GM18873 (cell line): Measurements from ENCODE around the gene ZMAT2.
"Not testable (repeated sequence)": the region's sequence is repeated elsewhere in the genome, so short reads cannot be mapped to it uniquely, and the experiment has no call there.

ENCODE experiments used
- ATAC-seq: cut with Tn5 transposase; IDR thresholded peaks from one replicate; pipeline ENCODE4 v1.9.1; 2021; ENCODE audit warnings: mild to moderate bottlenecking, moderate library complexity, moderate number of reproducible peaks; ENCODE audit not compliant: unreplicated experiment, low FRiP score

ZMAT2 gene, protein sequence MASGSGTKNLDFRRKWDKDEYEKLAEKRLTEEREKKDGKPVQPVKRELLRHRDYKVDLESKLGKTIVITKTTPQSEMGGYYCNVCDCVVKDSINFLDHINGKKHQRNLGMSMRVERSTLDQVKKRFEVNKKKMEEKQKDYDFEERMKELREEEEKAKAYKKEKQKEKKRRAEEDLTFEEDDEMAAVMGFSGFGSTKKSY

DNA sequence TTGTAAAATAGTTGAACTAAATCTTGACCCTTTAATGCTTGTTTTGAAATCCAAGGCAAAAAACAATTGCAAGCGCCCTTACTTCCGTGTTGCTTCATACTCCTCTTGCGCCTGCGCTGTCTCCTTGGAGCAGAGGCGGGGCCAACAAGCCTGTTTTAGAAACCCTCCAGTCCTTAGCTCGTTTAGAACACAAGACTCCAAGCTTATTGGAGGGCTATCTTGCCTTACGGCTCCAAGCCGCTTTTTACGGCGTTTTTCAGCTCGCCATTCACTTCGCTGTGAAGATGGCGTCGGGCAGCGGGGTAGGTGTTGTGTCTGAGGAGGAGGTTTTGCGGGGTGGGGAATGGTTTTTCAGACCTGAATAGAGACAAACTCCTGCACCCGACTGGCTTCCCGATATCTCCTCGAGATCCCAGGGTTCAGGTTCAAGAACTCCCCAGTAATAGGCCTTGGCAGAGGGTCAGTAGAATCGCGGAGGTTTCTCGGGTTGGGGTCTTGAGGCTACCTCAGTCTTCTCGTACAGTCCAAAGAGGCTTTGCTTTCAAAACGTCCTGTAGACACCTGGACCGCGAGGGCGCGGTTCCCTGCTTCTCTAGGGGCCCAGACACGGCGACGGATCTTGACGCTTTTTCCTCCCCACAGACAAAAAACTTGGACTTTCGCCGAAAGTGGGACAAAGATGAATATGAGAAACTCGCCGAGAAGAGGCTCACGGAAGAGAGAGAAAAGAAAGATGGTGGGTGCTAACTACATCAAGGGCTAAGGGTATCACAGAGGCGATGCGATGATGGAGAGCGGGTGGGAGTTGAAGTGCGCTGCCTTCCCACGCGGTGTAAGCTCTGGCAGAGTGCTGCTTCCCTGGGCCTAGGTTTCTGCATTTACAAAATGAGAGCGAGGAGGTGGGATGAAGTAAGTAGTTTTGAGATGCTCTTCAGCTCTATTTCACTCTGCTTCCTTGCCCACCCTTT lies at the start of gene ZMAT2:
Gene ZMAT2, plus strand, starts transcription at position 271 of the 968 bp plus-strand sequence. Its CDS starts 14 bp downstream, at position 285.
- ATAC-seq = peak; percentile 92

DNA sequence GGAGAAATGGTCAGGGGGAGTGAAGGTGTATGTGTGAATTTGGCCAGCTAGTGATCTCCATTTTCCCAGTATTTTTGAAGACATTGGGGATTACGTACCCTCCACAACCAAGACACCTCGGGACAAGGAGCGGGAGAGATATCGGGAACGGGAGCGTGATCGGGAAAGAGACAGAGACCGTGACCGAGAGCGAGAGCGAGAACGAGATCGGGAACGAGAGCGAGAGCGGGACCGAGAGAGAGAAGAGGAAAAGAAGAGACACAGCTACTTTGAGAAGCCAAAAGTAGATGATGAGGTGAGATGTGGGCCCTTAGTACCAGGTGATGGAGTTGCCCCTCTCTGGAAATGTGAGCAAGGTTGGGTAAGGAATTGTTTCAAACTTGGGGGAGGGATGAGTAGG lies 41.4 kb upstream of the ZMAT2 start:
- ATAC-seq = no peak

DNA sequence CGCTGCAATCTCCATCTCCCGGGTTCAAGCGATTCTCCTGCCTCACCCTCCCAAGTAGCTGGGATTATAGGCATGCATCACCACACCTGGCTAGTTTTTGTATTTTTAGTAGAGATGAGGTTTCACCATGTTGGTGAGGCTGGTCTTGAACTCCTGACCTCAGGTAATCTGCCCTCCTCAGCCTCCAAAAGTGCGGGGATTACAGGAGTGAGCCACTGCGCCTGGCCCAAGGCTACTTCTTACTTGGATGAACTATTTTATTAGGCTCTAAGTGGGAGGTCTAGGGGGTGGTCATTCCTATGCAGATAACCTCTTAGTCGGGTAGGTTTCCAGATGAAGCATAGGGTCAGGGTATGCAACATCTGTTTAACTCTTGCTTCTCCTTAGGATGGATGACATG lies 39.9 kb upstream of the ZMAT2 start:
- not testable (repeated sequence) for ATAC-seq

DNA sequence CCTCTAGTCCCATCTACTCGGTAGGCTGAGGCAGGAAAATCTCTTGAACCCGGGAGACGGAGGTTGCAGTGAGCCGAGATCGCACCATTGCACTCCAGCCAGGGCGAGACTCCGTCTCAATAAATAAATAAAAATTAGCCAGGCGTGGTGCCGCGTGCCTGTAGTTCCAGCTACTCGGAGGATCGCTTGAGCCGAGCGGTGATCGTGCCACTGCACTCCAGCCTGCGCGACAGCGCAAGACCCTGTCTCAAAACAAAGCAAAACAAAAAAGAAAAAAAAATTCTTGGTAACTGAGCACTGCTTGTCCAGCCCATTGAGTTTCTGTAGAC lies 36.3 kb upstream of the ZMAT2 start:
- ATAC-seq = no peak

DNA sequence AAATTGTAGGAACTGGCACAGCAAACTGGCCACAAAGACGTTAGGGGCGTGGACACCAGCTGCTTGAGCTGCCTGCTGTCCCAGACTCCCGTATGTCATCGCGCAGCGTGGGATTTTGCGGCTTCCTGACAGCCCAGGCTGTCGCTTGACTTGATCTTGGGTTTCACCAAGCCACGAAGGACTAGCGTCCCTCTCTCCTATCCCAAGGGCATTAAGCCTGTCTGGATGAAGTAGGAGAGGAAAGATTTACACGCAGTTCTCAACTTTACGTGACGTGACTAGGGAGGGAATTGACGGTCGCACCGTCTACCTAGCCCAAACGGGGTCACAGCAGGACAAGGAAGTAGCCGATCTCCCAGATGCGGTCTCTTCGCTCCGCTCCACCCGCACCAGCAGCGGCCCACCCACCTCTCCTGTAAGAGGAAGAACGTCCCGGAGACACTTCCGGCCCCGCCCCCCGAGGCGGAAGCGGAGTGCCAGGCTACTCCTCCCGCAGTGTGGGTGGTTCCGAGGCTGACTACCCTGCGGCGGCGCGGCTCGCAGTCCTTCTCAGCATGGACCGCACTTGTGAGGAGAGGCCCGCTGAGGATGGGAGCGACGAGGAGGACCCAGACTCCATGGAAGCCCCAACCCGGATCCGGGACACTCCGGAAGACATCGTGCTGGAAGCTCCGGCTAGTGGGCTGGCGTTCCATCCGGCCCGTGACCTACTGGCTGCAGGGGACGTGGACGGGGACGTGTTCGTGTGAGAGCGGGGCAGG lies 35.7 kb upstream of the ZMAT2 start, which contains the start of gene WDR55:
Gene WDR55, plus strand, starts transcription at position 546 of the 761 bp plus-strand sequence. Its CDS starts 9 bp downstream, at position 555.
- ATAC-seq = peak; percentile 92

DNA sequence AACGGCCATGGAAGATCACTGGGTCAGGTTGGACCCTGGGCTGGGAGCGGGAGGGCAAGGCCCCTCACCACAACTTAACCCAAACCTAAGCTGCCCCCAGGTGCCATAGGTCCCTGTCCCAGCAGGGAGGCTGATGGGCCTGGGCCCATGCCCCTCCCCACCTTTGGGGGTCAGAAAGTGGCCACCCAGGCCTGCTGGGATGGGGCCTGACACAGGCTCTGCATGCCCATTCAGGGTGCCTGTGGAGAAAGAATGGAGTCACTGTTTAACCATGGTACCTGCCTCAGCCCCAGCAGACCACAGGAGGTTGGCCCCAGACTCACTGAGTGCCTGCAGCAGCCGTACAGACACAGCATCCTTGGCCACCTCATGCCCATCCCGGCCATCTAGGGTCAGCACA lies 29.2 kb upstream of the ZMAT2 start:
- ATAC-seq = not testable (repeated sequence)

DNA sequence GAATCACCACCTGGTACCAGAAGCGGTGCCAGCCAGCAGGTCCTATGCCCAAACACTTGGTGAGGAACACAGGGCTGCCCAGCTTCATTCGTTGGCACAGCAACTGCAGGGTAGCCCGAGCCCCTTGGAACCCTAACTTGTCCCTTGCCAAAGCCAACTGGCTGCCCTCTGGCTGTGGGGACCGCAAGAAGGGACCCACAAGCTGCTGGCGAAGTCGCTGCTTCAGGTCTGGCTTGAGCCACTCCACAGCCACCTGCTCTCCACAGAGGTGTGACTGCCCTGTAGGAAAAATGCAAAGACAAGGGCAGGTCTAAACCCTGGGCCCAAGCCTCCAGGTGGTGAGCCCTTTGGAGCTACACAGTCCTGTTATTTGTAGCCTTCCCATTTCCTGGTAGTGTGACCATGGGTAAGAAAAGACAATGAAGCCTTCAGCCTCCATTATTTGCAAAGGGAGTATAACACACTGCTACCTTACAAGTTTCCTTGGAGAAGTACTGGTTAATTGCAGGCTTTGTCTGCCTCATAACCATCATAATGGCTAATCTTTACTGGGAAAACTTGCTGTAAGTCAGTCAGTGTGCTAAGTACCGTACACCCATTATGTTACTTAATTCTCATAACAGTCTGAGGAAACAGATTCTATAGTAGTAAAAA lies 28.6 kb upstream of the ZMAT2 start:
- no peak for ATAC-seq

DNA sequence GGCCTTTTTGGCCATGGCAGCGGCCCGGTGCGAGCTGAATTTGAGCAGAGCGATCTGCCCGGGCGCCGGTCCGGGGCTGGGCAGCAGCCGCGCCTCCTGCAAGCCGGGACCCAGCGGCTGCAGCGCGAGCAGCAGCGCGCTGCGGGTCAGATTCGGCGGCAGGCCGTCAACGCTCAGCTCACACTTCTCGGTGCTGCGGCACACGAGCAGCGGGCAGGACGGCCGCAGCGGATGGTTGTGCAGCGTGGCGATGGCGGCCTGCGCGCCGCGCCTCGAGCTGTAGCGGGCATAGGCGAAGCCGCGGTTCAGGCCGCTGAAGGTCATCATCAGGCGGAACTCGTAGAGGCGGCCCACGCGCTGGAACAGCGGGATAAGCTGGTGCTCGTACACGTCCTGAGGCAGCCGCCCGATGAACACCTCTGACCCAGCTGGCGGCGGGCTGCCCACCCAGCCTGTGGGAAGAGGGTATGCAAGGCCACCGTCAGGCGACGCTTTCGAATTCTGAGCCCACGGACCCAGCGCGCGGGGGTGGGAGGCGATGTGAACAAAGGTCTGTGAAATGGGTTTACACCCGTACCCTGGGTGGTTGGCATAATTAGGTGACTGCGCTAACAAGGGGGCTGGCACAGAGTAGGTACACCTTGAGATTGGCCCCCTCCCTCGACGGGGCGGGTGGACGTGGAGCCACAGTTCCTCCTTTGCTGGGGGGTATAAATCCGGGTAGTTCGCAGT lies 27.6 kb upstream of the ZMAT2 start:
- ATAC-seq = no peak

DNA sequence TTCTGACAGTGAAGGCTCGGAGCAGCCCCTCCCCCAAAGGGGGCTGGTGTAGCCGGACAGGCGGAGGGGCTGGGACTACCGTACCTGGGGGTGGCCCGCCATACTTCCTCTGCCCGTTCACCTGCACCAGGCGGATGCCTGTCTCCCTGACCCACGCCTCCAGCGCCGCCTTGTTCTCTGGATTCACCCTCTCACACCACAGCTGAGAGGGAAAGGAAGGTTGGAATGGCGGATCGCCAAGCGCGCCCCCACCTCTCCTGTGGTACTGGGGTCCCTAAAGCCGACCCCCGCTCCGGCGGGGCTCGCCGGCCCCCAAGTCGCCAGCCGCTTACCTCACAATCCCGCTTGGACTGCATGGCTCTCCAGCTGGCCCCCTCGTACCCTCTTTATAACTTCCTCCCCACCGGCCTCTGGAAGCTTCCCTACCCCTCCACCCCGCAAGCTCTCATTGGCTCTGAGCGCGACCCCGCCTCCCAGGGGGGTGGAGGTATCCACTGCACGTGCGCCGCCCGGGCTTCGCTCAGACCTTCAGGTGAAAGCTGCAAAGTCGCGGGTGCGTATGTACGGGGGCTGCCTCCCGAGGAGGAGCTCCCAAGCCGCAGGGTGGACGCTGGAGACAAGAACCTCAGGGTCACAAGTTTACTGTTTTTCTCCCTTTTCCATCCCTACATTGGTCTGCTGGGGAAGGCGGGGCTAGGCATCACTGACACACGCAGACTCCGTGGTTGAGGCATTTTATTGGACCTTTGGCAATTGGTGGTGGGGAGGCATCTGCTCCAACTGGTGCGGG lies 26.9 kb upstream of the ZMAT2 start, which contains the start of gene DND1:
Gene DND1, minus strand, starts transcription at position 390 of the 790 bp plus-strand sequence. Its CDS starts 34 bp downstream, at position 356.
- ATAC-seq = no peak

DNA sequence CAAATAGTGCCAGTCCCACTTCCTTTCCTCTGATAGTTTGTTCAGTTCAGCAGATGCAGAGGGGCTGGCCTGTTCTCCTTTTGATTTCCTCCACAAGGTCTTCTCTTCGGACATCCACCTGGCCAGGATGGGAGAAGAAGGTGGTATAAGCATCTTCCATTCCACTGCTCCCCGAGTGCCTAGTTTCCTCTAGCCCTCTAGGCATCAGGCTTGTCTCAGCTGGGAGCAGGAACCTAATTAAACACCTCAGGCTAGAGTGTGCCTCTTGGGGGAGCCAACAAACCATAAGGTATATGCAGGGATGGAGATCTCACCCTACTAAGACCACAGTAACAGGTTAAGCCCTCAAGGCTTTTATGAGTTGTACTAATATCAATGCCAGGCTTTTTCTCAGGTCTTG lies 26.0 kb upstream of the ZMAT2 start:
- ATAC-seq = no peak

DNA sequence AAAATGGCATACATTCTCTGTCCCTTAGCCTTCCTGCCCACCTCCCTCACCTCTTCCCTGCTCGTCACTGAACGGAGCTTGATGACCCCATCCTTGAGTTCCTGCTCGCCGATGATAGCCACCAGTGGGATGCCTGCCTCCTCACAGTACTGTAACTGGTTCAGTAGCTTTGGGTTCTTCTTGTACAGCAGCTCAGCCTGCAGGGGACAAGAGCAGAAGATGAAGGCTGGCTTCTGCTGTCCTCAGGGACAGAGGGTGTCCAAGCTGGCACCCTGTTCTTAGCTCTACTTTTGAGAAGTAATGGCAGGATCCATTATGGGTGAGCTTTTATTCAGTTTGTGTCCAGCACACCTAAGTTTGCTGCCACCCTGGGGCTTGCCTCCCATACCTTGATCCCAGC lies 25.6 kb upstream of the ZMAT2 start:
- ATAC-seq = no peak

DNA sequence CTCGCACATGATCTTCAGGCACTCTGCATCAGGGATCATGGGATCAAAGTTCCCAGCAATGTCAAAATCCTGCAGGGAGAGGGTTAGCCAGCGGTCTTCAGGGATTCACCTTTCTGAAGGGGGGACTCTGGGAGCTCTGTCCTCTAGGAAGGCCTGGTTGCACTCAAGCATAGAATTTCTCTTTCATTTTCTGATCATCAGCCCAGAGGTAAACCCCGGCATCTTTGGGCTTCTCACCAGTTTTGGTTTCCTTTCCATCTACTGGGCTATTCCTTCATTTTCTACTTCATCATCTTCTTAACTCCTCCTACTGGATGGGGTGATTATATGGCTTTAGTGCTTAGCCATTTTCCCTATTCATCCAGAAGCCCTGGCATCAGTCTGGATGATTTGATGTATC lies 22.3 kb upstream of the ZMAT2 start:
- ATAC-seq = no peak

DNA sequence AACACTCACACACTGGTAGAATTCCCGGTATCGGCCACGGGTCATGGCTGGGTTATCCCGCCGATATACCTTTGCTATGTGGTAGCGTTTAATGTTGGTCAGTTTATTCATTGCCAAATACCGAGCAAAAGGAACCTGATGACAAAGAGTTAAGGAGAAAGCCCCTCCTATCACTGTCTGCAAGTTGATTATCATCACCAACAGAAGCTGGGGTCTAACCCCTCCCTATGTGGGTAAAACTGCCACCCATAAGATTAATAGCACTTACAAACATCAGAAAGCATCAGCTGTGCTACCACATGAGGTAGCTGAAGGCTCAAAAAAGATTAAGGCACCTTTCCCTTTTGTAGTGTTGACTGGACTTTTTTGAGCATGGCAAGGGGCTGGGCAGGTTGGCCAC lies 21.3 kb upstream of the ZMAT2 start:
- no peak for ATAC-seq

DNA sequence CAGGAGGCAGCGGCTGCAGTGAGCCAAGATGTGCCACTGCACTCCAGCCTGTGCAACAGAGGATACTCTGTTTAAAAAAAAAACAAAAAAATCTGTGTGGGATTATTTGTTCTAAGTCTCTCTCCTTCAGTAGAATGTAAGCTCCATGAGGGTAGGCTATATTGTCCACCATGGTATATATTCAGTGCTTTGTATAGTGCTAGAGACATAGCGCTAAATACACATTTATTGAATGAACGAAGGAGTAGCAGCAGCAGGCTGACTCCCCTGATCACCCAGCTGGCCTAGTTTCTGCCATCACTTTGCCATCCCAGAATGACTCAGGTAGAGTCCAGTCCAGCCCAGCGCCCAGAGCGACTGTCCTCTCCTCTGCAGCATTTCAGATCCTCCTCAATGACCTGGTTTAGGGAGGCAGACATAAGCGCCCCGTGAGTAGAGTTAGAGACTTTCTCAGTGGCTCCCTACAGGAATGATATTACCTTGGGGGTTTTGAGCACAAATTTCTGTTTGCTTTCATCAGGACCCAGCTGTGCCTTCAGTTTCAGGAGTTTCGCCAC lies 9.8 kb upstream of the ZMAT2 start:
- ATAC-seq = no peak

DNA sequence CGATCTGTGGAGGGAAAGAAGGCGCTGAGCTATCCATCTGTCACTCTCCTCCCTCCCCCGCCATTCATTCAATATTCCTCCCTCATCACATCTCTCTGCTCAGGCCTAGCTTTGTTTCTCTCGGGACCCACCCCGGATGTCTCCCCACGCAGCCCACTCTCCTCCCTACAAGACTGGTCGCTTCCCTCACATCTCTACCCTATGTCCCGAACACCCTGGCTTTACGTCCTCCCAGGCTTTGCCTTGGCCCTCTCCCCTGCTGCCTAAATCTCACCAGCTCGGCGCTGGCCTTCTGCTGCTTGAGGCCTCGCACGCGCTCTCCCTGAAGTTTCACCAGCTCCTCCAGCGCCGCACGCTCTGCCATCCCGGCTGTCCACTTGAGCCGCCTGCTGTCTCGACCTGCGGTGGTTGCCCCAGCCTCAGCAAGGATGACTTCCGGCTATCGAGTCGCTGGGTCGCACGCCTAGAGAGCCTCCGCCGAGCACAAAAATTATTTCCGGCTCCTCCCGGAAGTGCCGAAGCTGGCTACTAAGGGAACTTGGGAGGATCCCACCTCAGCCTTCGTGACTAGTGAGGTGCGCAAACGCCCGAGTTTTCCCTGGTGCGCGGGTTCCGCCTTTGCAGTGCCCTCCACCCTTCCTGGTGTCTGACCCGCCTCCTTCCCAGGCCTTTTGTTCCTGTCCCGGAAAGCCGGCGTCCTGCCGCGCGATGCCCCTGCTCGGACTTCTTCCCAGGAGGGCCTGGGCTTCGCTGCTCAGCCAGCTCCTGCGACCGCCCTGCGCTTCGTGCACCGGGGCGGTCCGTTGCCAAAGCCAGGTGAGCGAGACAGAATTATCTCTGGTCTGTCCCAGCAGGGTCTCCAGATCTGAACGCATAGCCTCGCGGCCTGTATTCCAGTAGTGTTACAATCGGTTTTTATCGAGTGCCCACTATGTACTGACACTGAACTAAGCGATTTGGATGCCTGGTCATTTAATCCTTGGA lies 9.0 kb upstream of the ZMAT2 start, which contains the start of the genes HARS1 and HARS2:
Gene HARS1, minus strand, starts transcription at position 430 of the 984 bp plus-strand sequence. Its CDS starts 66 bp downstream, at position 364.
Gene HARS2, plus strand, starts transcription at position 515 of the 984 bp plus-strand sequence. Its CDS starts 194 bp downstream, at position 709.
- ATAC-seq = peak; percentile 93

DNA sequence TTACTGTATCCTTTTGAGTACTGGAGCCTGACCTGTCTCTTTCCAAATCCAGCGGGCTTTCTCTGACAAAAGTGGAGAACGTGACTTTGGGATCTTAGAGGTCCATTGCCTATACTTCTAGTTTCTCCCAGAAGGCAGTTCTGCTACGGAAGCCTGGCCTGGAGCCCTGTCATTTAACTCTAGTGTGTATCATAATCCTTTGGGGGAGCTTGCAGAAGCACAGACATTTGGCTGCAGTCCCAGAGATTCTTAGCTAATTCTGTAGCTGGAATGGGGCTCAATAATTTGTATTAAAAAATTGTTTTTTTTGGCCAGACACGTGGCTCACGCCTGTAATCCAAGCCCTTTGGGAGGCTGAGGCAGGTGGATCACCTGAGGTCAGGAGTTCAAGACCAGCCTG lies 6.0 kb upstream of the ZMAT2 start:
- ATAC-seq = no peak

DNA sequence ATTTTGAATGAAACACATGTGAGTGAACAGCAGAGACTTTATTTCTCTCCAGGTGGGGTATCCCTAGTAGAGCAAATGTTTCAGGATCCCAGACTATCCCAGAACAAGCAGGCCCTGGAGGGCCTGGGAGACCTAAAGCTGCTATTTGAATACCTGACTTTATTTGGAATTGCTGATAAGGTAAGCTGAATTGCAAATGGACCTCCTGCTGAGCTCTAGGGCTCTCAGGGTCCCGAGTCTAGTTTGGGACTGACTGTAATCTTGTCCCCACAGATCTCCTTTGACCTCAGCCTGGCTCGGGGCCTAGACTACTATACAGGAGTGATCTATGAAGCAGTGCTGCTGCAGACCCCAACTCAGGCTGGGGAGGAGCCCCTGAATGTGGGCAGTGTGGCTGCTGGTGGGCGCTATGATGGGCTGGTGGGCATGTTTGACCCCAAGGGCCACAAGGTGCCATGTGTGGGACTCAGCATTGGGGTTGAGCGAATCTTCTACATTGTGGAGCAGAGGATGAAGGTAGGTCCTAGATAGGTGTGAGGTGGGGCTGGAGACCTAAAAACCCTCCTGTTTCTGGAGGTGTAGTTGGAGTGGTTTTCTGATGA lies 3.3 kb upstream of the ZMAT2 start:
- no peak for ATAC-seq
